ENCODE results near the gene SRD5A1.
"Not testable (repeated sequence)": the region's sequence is repeated elsewhere in the genome, so short reads cannot be mapped to it uniquely, and the experiment has no call there.

SRD5A1 gene

DNA sequence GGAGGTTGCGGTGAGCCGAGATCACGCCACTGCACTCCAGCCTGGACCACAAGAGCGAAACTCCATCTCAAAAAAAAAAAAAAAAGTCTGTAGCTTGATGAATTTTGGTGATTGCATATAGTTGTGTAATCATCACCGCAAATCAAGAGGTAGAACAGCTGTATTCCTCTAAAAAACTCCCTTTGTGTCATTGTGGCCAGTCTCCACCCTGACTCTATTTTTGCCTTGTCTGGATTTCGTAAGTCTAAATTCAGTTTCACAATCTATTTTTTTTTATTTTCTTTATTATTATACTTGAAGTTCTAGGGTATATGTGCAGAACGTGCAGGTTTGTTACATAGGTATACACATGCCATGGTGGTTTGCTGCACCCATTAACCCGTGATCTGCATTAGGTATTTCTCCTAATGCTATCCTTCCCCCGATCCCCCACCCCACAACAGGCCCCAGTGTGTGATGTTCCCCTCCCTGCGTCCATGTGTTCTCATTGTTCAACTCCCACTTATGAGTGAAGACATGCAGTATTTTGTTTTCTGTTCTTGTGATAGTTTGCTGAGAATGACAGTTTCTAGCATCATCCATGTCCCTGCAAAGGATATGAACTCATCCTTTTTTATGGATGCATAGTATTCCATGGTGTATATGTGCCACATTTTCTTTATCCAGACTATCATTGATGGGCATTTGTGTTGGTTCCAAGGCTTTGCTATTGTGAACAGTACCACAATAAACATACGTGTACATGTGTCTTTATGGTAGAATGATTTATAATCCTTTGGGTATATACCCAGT, 12.5 kb downstream of the SRD5A1 start:
- DNase-seq (ENCODE audit: low spot score): not testable (repeated sequence)

DNA sequence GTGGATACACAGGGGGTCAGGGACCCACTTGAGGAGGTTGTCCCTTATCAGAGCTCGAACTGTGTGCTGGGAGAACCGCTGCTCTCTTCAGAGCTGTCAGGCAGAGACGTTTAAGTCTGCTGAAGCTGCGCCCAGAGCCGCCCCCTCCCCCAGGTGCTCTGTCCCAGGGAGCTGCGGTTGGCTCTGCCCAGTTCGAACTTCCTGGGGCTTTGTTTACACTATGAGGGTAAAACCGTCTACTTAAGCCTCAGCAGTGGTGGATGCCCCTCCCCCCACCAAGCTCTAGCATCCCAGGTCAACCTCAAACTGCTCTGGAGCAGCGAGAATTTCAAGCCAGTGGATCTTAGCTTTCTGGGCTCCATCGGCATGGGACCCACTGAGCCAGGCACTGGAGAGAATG, 15.9 kb downstream of the SRD5A1 start:
- DNase-seq (ENCODE audit: low spot score): no peak

DNA sequence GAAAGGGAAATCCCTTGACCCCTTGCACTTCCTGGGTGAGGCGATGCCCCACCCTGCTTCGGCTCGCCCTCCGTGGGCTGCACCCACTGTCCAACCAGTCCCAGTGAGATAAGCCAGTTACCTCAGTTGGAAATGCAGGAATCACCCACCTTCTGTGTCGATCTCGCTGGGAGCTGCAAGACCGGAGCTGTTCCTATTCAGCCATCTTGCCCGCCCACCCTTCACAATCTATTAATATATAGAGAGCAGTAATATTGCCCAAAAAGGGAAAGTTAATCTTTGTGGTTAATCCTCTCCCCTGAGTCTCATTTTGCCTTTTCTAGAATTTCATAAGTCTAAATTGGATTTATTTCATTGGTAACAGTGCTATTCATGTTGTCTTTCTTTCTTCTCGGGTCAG, 16.4 kb downstream of the SRD5A1 start:
- no peak for DNase-seq (ENCODE audit: low spot score)

DNA sequence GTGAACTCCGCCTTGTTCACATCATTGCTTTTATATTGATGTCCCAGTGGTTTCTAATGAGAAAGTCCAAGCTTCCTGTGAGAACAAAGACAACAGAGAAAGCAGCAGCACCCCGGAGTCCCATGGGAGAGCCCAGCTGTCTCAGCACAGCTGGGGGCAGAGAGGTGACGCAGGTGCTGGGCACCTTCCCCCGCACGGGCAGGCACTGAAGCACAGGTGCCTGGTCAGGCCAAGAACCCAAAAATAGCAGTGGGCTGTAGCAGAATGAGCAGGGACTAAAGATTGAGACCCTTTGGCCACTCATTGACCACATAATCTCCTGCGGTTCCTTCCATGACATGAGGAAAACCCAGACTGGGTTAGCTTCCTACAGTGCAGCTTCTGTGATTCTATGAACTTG, 18.8 kb downstream of the SRD5A1 start:
- no peak for DNase-seq (ENCODE audit: low spot score)

DNA sequence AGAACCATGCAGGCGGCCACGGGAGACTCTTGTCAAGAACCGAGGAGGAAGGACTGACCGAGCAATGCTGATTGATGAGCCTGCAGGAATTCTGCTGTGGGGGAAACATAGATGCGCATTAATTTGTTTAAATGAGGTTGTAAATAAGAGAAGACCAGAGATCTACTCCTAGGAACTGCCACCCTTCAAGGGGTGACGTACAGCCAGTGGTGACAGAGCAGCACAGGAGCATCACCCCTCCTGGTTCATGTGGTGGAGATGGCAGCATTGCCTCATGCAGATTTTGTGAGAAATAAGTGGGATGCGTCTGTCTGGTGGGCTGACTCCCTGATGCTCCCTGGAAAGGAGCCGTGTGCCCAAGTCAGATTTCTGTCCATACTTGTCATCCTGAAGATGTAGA, 22.2 kb downstream of the SRD5A1 start:
- DNase-seq (ENCODE audit: low spot score): no peak

DNA sequence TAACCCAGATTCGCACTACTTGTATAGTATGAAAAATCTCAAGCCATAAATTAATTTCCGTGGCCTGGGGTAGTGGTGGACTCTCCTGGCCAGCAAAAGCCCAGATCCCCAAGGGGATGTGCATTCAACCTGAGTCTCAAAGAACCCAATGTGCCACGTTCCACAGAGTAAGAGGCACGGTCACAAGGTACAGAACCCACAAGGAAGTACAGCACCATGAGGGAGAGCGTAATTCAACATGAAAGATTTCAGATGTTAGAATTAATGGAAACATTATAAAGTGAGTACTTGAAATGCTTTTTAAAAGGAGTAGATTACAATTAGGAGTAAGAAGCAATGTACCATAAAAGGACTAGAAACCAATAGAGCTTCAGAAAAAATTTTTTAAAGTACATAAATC, 23.4 kb downstream of the SRD5A1 start:
- no peak for DNase-seq (ENCODE audit: low spot score)

DNA sequence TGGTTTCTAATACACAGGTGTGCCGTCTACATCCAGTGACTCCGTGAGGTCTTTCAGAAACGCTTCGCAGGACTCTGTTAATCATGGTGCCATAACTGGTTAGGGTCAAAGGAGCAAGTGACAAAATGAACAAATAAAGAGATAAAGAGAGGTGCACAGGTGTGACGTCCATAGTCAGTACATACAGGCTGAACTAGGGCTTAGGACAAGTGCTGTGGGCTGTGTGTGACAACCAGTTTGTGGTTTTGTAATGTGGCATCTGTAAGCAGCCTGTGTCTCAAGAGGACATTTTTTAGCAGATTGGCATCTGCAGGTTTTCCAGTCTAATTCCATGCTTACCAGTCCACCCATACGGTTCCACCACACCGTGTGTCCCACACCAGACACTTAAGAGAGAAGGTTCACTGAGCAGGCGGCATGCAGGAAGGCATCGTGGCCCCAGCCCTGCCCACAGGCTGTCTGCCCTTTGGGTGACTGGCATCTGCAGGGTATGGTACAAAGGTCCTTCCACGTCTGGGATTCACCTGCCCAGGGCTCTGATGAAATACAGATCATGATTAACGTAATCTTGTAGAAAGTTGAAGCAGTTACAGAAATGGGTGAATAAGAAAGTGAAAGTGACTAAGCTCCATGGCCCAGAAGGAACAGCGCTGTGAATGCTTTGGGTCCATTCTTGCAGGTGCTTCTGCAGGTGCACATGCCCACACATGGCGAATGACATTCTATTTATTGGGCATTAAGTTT, 26.9 kb downstream of the SRD5A1 start:
- no peak for DNase-seq (ENCODE audit: low spot score)

DNA sequence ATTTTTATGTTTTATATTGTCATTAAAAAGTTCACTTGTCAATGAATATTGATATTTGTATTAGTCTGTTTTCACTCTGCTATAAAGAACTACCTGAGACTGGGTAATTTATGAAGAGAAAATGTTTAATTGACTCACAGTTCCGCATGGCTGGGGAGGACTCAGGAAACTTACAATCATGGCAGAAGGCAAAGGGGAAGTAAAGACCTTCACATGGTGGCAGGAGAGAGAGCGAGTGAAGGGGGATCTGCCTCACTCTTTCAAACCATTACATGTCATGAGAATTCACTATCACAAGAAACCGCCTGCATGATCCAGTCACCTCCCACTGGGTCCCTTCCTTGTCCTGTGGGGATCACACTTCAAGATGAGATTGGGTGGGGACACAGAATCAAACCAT, 27.4 kb downstream of the SRD5A1 start:
- no peak for DNase-seq (ENCODE audit: low spot score)

DNA sequence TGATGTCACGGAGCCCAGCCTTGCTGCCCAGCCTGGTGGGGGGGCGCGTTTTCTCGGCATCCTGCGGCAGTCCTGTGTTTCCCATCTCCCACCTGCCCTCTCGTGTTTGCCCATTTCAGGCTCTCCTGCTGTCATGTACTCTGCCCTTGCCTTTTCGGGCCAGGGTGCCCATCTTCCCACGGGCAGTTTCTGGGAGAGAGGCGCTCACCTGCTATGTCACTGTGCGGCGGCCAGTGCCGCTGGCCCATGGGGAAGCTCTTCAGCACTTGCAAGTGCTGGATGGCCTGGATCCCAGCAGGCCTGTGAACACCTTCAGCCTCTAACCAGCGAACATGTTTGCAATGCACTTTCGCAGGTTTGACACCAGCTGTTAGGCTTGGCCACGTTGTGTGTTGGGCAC, 33.5 kb downstream of the SRD5A1 start:
- DNase-seq (ENCODE audit: low spot score): no peak

DNA sequence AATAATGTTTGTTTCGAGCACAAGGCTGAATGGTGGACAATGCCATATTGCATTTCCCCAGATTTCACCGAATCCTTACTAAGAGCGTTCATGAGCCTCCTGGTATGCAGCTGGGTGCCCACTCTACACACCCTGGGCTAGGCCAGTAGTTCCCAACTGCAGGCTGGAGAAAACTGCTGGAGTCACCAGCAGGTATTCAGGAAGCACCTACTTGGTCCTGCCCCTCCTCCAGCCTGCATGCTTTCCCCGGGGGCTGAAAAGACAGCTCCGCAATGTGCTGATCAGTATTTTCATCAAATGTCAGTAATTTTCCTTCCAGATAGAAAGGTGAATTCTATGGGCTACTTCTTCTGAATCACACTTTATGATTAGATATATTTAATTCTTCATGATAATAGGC, 34.4 kb downstream of the SRD5A1 start:
- DNase-seq (ENCODE audit: low spot score): no peak

DNA sequence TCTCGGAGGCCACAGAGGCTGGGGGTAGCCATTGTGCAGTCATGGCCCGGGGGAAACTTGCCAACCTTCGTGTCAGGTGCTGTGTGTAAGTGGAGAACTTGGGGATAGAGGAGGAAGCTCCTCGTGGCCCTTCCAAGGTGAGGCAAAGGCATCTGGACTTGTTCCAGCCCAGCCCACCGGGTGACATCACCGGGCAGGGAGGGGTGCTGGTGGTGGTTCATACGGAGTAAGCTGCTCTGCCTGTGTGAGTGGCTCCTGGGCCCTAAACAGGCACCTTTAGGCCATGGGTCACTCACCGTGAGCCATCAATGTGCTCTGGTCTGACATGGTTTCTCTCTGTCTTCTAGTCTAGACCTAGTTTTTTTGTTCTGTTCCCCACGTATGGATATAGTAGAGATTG, 35.5 kb downstream of the SRD5A1 start:
- DNase-seq (ENCODE audit: low spot score): not testable (repeated sequence)

DNA sequence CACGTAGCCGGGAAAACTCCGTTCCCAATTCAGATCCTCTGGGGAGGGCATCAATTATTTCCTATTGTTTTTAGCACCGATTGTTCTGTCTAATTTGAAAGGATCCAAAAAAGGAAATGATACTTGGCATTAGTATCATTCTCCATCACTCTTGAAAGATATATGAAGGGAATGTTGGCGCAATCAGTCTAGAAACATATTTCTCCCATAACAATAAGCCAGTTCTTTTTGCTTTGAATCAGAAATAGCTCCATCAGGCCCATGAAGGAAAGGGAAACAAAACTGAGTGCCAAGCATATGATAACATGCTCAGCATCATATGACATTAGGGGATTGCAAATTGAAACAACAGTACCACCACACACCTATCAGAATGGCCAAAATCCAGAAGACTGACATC, 39.8 kb downstream of the SRD5A1 start:
- DNase-seq (ENCODE audit: low spot score): no peak

DNA sequence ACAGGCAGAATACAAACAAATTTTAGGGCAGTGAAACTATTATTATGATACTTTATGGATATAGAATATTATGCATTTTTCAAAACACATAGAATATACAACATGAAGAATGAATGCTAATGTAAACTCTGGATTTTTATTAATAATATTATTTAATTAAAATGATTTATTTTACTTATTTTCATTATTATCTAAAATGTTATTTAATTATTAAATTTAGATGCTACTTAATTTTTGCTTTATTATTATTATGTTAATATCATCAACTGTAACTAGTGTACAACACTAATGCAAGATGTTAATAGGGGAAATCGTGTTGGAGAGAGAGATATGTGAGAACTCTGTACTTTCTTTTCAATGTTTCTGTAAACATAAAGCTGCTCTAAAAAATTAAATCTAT, 40.7 kb downstream of the SRD5A1 start:
- DNase-seq (ENCODE audit: low spot score): no peak

DNA sequence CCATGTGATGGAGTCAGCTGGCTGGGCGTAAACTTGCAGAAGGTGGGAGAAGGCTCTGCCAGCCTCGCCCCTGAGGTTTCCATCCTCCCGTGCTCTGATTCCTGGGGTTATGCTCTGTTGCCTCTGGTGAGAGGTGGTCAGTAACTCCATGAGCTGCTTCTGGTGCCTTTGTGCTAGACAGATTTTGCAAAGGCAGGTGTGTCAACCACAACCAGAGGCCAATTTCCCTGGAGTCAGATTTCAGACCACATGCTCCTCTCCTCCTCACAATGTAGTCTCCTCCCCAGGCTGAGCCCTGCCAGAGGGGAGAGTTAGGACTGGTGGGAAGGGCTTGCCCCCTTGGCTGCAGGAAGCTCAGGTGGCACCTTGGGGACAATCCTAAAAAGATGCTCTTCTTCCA, 41.2 kb downstream of the SRD5A1 start:
- DNase-seq (ENCODE audit: low spot score): no peak

DNA sequence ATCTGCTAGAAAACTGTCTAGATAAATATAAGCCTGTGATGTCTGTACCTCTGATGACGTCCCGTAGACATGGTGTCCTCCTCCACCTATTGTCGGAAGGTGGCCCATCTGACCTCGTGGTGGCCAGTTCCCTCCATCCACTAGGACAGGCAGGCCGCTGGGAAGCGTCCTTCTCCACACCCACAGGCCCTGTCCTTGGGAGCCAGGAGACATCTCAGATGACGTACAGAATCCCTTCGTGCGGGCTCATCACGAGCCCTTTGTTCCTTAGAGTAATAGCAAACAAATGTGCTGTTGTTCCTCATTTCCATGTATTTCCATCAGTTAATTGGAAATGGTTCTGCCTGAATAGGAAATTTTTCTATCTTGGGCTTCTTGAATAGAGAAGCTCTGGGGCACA, 41.6 kb downstream of the SRD5A1 start:
- DNase-seq (ENCODE audit: low spot score): no peak

DNA sequence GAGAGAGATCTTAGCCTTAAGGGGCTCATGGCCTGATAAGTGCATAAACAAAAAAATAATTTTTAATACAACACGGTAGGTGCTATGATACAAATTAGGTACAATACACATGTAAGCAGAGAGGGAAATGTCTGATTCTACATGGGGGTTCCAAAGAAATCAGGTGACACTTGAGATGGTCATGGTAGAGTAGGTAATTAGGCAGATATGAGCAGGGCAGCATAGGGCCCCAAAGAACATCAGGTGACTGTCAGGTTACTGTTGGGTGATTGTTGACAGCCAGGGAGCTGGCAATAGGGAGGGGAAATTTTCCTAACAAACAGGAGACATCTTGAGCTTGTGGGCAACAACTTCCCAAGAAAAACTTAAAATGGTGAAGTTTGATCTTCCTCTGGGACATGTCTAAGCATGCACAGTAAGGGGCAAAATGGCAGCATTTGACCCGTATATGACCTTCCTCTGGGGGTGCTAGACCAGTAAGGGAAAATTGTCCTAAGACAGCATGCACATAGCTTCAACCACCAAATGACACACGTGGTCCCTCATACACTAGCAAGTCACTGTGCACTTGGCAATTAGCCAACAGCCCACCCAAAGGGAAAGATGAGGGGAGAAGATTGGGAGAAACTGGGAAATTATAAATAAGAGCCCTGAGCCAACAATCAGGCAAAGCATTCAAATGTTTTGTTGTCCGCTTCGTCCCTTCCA, 42.7 kb downstream of the SRD5A1 start:
- no peak for DNase-seq (ENCODE audit: low spot score)

DNA sequence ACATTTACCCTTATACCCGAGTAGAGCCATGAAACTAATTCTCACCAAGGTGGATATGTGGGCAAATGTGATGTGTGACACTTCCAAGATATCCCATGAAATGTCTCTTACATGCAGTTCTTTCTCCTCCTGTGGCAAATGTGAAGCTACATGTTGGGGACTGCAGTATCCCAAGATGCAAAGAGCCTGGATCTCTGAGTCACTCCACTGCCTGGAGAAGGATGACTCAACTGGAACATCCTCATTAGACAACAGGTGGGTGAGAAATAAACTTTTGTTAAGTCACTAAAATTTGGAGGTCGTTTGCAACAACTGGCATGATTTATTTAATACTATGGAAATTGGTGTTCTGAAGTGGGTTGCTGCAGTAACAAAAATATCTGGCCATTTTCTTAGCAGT, 43.5 kb downstream of the SRD5A1 start:
- DNase-seq (ENCODE audit: low spot score): no peak

DNA sequence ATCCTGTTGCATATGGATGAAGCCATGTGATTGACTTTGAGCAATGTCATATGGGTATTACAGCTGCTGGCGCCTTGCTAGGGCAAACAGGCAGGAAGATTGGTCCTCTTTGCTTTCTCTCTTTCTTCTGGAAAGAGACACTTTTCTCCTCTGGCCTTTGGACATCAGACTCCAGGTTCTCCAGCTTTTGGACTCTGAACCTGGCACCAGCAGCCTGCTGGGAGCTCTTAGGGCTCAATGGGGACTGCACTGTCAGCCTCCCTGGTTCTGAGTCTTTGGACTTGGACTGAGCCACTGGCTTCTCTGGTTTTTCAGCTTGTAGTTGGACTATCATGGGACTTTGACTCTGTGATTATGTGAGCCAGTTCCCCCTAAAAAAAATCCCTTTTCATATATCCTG, 45.1 kb downstream of the SRD5A1 start:
- no peak for DNase-seq (ENCODE audit: low spot score)

DNA sequence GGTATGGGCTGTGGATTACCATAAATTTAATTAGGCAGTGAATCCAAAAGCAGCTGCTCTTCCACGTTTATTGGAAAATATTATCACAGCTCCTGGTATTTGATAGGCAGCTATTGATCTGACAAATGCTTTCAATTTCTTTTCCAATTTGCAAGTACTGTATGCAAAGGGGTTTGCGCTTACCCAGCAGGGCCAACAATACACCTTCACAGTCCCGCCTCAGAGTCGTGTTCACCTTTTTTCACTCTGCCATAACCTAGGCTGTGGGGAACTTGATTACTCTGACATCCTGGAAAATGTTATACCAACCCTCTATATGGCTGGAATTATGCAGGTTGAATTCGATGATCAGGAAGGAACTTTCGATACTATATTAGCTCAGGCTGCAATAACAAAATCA, 47.7 kb downstream of the SRD5A1 start:
- DNase-seq (ENCODE audit: low spot score): no peak

DNA sequence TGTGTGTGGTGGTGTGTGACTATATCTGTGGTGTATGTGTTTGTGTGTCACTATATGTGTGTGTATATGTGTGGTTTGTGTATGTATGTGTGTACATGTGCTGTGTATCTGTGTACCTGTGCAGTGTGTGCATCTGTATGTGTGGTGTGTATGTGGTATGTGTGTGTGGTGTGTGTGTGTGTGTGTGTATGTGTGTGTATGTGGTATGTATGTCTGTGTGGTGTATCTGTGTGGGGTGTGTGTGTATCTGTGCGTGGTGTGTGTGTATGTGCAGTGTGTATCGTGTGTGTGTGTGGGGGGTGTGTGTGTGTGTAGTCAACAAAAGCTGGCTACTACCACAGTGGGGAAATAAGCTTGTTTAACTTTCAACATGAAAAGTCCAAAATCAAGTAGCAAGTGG, 48.4 kb downstream of the SRD5A1 start:
- DNase-seq (ENCODE audit: low spot score): no peak

DNA sequence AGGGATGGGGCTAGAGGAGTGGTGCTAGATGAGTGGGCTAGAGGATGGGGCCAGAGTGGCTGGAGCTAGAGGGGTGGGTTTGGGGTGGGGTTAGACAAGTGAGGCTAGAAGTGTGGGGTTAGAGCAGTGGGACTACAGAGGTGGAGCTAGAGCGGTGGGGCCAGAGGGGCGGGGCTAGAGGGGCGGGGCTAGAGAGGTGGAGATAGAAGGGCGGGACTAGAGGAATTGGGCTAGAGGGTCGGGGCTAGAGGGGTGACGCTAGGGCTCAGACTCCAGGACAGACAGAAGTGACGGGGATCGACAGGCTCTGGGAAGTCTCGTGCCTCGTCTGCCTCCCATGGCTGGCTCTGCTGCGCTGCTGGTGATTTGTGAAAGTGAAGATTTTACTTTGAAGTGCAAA, 49.0 kb downstream of the SRD5A1 start:
- no peak for DNase-seq (ENCODE audit: low spot score)

DNA sequence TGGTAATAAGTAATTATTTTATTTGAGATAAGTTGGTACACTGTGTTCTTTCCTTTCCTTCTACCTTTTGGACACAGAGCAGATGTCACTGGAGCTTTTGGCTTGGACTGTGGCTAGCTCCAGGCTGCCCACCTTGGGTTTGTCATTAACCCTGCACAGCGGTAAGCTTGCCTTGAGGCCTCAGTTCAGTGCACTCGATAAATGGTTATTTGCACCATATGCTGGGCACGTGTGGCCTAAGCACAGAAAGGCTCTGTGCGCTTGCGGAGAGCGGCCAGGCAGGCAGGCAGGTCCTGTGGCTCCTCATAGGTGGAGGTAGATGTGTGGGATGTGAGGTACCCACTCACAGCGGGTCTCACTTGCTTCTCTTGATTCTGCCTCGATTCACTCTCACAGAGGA, 50.0 kb downstream of the SRD5A1 start:
- no peak for DNase-seq (ENCODE audit: low spot score)

DNA sequence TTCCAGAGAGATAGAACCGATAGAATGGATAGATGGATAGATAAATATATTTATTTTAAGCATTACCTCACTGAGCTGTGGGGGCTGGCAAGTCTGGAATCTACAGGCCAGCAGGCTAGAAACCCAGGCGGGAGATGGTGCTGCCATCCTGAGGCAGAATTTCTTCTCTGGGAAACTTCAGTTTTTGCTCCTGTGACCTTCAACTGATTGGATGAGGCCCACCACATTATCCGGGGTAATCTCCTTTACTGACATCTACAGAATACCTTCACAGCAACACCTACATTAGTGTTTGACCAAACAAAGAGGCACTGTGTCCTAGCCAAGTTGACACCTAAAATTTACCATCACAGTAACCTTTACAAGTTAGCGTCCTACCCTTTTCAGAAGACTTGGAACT, 50.8 kb downstream of the SRD5A1 start:
- DNase-seq (ENCODE audit: low spot score): no peak

Data from putamen (tissue), 1 donor.